SK-N-SH (cell line): ENCODE data around the gene PAQR6. TPM values are rescaled to one million over a fixed set of nuclear protein-coding genes. Genes with fewer than 3 reads are reported as not detected.
A peak's percentile ranks its signal among the peaks of the same experiment; 100 is the strongest.

ENCODE experiments used
- CTCF ChIA-PET: fragments of 300-600, 350-600 bp; formaldehyde crosslinking; extraction: SDS; loops from one replicate; lab custom pipeline; 2021; lab: Yijun Ruan, JAX
- POLR2A ChIA-PET: fragments of 350-600 bp; sonication (Branson Sonifier 250); formaldehyde crosslinking; extraction: SDS; loops from one replicate; lab custom pipeline; 2020; ENCODE audit warnings: antibody characterized with exemption, inconsistent platforms; lab: Yijun Ruan, JAX
- DNase-seq: peaks from one replicate; pipeline ENCODE4 v3.0.0; 2012
- H2AFZ ChIP-seq: fragments of 200-600 bp; sonication (generic); 2 replicates; pipeline ENCODE4 v1.8.1; 2016; ENCODE audit warnings: antibody characterized with exemption, mild to moderate bottlenecking, low read depth
- H3F3A ChIP-seq: fragments of 200-600 bp; sonication (generic); replicated peaks from 2 replicates; pipeline ENCODE3; 2016; ENCODE audit warnings: antibody characterized with exemption, mild to moderate bottlenecking; ENCODE audit not compliant: insufficient read depth
- H3K27ac ChIP-seq, 2 experiments: fragments of 200-500 bp in 1 of 2; fragments of 200-600 bp in 1 of 2; sonication (Bioruptor generic) in 1 of 2; sonication (generic), shearing (Covaris generic) in 1 of 2; 2 replicates each; pipeline versions ENCODE4 v1.5.1 to v1.6.1; 2014 to 2016; ENCODE audit warnings: low read depth in 2 of 2, inconsistent platforms in 1 of 2, low read length in 1 of 2, mild to moderate bottlenecking in 1 of 2, mixed read lengths in 1 of 2
- H3K27me3 ChIP-seq: fragments of 200-600 bp; sonication (generic), shearing (Covaris generic); 2 replicates; pipeline ENCODE4 v1.6.1; 2016; ENCODE audit warnings: mixed run types; ENCODE audit not compliant: insufficient read depth
- H3K36me3 ChIP-seq, 2 experiments: fragments of 200-500 bp in 1 of 2; fragments of 200-600 bp in 1 of 2; sonication (Bioruptor generic) in 1 of 2; sonication (generic) in 1 of 2; replicated peaks in 1 of 2; 2 replicates each; pipeline versions ENCODE3 to v1.5.1; 2014 to 2016; ENCODE audit warnings: low read length in 1 of 2, mild to moderate bottlenecking in 1 of 2; ENCODE audit not compliant: insufficient read depth in 2 of 2, control insufficient read depth in 1 of 2
- H3K4me1 ChIP-seq, 2 experiments: fragments of 200-500 bp in 1 of 2; fragments of 200-600 bp in 1 of 2; sonication (Bioruptor generic) in 1 of 2; sonication (generic), shearing (Covaris generic) in 1 of 2; 2 replicates each; pipeline versions ENCODE4 v1.5.1 to v1.6.1; 2014 to 2016; ENCODE audit warnings: low read depth in 1 of 2, low read length in 1 of 2, mixed run types in 1 of 2; ENCODE audit not compliant: insufficient read depth in 2 of 2, control insufficient read depth in 1 of 2
- H3K4me2 ChIP-seq: fragments of 200-600 bp; sonication (generic), shearing (Covaris generic); 2 replicates; pipeline ENCODE4 v1.6.1; 2017; ENCODE audit warnings: mixed run types
- H3K4me3 ChIP-seq, 2 experiments: fragments of 200-500 bp in 1 of 2; fragments of 200-600 bp in 1 of 2; sonication (Bioruptor generic) in 1 of 2; sonication (generic), shearing (Covaris generic) in 1 of 2; 2 replicates each; pipeline versions ENCODE4 v1.5.1 to v1.8.1; 2014 to 2016; ENCODE audit warnings: low read depth in 2 of 2, inconsistent platforms in 1 of 2, low read length in 1 of 2, mild to moderate bottlenecking in 1 of 2, mixed read lengths in 1 of 2, moderate library complexity in 1 of 2
- H3K79me2 ChIP-seq: fragments of 200-600 bp; sonication (generic); 2 replicates; pipeline ENCODE4 v1.8.1; 2017; ENCODE audit warnings: mild to moderate bottlenecking; ENCODE audit not compliant: insufficient read depth
- H3K9ac ChIP-seq: fragments of 200-600 bp; sonication (generic); 2 replicates; pipeline ENCODE4 v1.6.1; 2017; ENCODE audit warnings: mixed run types
- H3K9me2 ChIP-seq: fragments of 200-600 bp; sonication (generic); 2 replicates; pipeline ENCODE4 v1.6.1; 2017; ENCODE audit warnings: mixed run types
- H3K9me3 ChIP-seq: fragments of 200-600 bp; sonication (generic); 2 replicates; pipeline ENCODE4 v1.6.1; 2017; ENCODE audit warnings: mixed run types, mild to moderate bottlenecking, moderate library complexity
- H4K20me1 ChIP-seq: fragments of 200-600 bp; sonication (generic); 2 replicates; pipeline ENCODE4 v1.6.1; 2017; ENCODE audit warnings: mild to moderate bottlenecking, mixed run types; ENCODE audit not compliant: insufficient read depth
- CHD2 ChIP-seq: fragments of 150-350 bp; IDR thresholded peaks from 2 replicates; pipeline ENCODE4 v1.6.1; 2018; ENCODE audit warnings: low read length; ENCODE audit not compliant: partially characterized antibody
- EP300 ChIP-seq, 2 experiments: IDR thresholded peaks; 2 replicates each; pipeline versions ENCODE4 v1.4.0 to v1.6.1; 2012; ENCODE audit warnings: borderline replicate concordance in 1 of 2, low read depth in 1 of 2, low read length in 1 of 2
- FOSL2 ChIP-seq: IDR thresholded peaks from 2 replicates; pipeline ENCODE4 v1.4.0; 2012; ENCODE audit warnings: low read depth, mild to moderate bottlenecking, moderate library complexity, borderline replicate concordance
- GABPA ChIP-seq: IDR thresholded peaks from 2 replicates; pipeline ENCODE4 v1.4.0; 2012; ENCODE audit warnings: low read depth, mild to moderate bottlenecking
- IRF3 ChIP-seq: fragments of 150-350 bp; IDR thresholded peaks from 2 replicates; pipeline ENCODE4 v1.6.1; 2016; ENCODE audit warnings: mild to moderate bottlenecking, low read depth, low read length
- MAX ChIP-seq: IDR thresholded peaks from 2 replicates; pipeline ENCODE4 v1.4.0; 2012; ENCODE audit warnings: low read depth
- MEF2A ChIP-seq: IDR thresholded peaks from 2 replicates; pipeline ENCODE4 v1.4.0; 2012; ENCODE audit warnings: low read depth, borderline replicate concordance
- MXI1 ChIP-seq: IDR thresholded peaks from 2 replicates; pipeline ENCODE4 v1.6.1; 2012; ENCODE audit warnings: mild to moderate bottlenecking, low read depth, low read length, improper control_type of control experiment
- NRF1 ChIP-seq: IDR thresholded peaks from 2 replicates; pipeline ENCODE4 v1.6.1; 2012; ENCODE audit warnings: low read depth, mild to moderate bottlenecking, low read length
- PBX3 ChIP-seq: IDR thresholded peaks from 2 replicates; pipeline ENCODE4; 2012
- SIN3A ChIP-seq: IDR thresholded peaks from 2 replicates; pipeline ENCODE4 v1.6.1; 2012; ENCODE audit warnings: low read depth, mild to moderate bottlenecking, low read length, moderate library complexity, borderline replicate concordance
- TCF12 ChIP-seq: IDR thresholded peaks from 2 replicates; pipeline ENCODE4 v1.4.0; 2012
- YY1 ChIP-seq: IDR thresholded peaks from 2 replicates; pipeline ENCODE4 v1.4.0; 2012; ENCODE audit warnings: low read depth, mild to moderate bottlenecking
- WGBS: methylation state at CpG from one replicate; pipeline ENCODE4 v1.1.6; 2017; ENCODE audit warnings: low lambda C conversion rate; 5-methylcytosine and 5-hydroxymethylcytosine counted together
- polyA plus RNA-seq, 3 experiments: library from polyadenylated mRNA; depleted of rRNA; stranded (reverse); fragments of >200 nt; gene quantifications; 2 replicates each; pipeline ENCODE4 v1.2.3, GENCODE V29; 2012

Gene PAQR6
- polyA plus RNA-seq, 1 of the 3 experiments (the other 2 are of a cell fraction) = 2.4 TPM

- Histone ChIP-seq H3K27me3 (no peaks in the 10 kb centered on the region), H4K20me1 (peaks cover 31% of the 10 kb centered on the region), H2AFZ (peak overlapping the region; percentile 16; the same call in 1 of the 2 replicates), H3K36me3 (peaks cover 24 to 27% of the 10 kb centered on the region in 2 experiments), H3F3A (peaks cover 9% of the 10 kb centered on the region), H3K4me3 (peak overlapping the region; percentile 67 to 87), H3K4me1 (peaks cover 10 to 17% of the 10 kb centered on the region in 2 experiments; a peak in 2 of 4 replicates), H3K4me2 (peak overlapping the region; percentile 89), H3K9me3 (no peaks in the 10 kb centered on the region), H3K79me2 (peaks cover 62% of the 10 kb centered on the region), H3K9me2 (no peaks in the 10 kb centered on the region), H3K27ac (peak overlapping the region; percentile 69 to 83), H3K9ac (peak overlapping the region; percentile 84)
- 6% methylated on average over 22 of the region's 22 CpGs for WGBS
- ChIA-PET POLR2A (interaction anchor here (0.6 to 2.3 kb wide), 11 partner anchors 9 to 343 kb away, joined by 3 to 14 read pairs (median 5); partner anchors contain the start of genes BGLAP, GLMP and PMF1), CTCF (interaction anchor here (0.7 to 3.9 kb wide), 17 partner anchors 8 to 164 kb away, joined by 3 to 18 read pairs (median 4); no protein-coding TSS in a partner anchor)
- DNase-seq = peak; percentile 34
- TF ChIP-seq IRF3 = no peak
- peak; percentile 19 for TF ChIP-seq CHD2
- no peak for TF ChIP-seq YY1
Measured at GRCh38 chr1:156281693-156282478, 34.0 kb upstream of the PAQR6 start.

GRCh38 chr1:156281281-156281680 is 33.4 kb upstream of the PAQR6 start:
- DNase-seq = peak; percentile 36
- Histone ChIP-seq H3K36me3 (peaks cover 25 to 33% of the 10 kb centered on the region in 2 experiments), H3K4me2 (peak overlapping the region; percentile 89), H3K4me3 (peak overlapping the region; percentile 67 to 87), H3K9me2 (no peaks in the 10 kb centered on the region), H3F3A (peaks cover 9% of the 10 kb centered on the region), H3K4me1 (peaks cover 10 to 17% of the 10 kb centered on the region in 2 experiments; a peak in 2 of 4 replicates), H3K27me3 (no peaks in the 10 kb centered on the region), H3K9me3 (no peaks in the 10 kb centered on the region), H3K27ac (peak overlapping the region; percentile 69 to 83)
- ChIA-PET POLR2A (interaction anchor here (1.1 to 2.3 kb wide), 2 partner anchors 42 to 68 kb away, joined by 4 to 9 read pairs; partner anchors contain the start of gene PMF1), CTCF (interaction anchor here (1.0 to 3.9 kb wide), 11 partner anchors 8 to 190 kb away, joined by 3 to 18 read pairs (median 4); no protein-coding TSS in a partner anchor)
- 27% methylated on average over 3 of the region's 8 CpGs for WGBS
- TF ChIP-seq FOSL2 = no peak
- peak; percentile 92 for TF ChIP-seq SIN3A
- TF ChIP-seq MAX = peak; percentile 71
- TF ChIP-seq GABPA = no peak
- no peak for TF ChIP-seq PBX3
- TF ChIP-seq MEF2A = 0 out of 2 replicates have a peak, but pooled peaks have one; percentile 32
- no peak for TF ChIP-seq EP300 (IDR thresholded peaks at IDR 0.05; ENCODE audit: borderline replicate concordance in 1 of 2, low read depth in 1 of 2, low read length in 1 of 2)
- TF ChIP-seq NRF1 = no peak
- TF ChIP-seq MXI1 = peak; percentile 99
- TF ChIP-seq TCF12 = no peak
- TF ChIP-seq, all 33 proteins: peak for 4
- Histone ChIP-seq H3K9ac (peak overlapping the region; percentile 84), H4K20me1 (peaks cover 31% of the 10 kb centered on the region), H3K79me2 (peaks cover 65% of the 10 kb centered on the region), H2AFZ (no peak overlapping the region; the same call in 1 of the 2 replicates)
